ENCODE measurements around the gene PPM1J. TPM values are rescaled to one million over a fixed set of nuclear protein-coding genes. Genes with fewer than 3 reads are reported as not detected.

PPM1J gene
- total RNA-seq, 1 experiment from 2014 or later, result 0.80 TPM

DNA sequence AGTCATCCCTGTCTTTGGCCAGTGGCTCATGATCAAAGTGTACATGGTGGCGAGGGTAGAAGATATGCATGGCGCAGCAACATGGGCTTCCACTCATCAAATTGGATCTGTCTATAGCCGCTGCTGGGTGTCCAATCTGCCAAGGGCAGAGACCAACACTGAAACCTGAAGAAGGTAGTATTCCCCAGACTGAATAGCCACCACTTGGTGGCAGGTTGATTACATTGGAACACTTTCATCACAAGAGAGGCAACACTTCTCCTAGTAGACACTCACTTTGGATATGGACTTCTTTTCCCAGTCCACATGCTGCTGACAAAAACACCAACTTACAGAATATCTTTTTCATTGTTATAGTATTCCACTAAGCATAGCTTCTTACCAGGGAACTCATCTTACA is 22.4 kb upstream of the PPM1J start:
- CTCF ChIA-PET, result no interaction called here
- DNase-seq, result no peak

DNA sequence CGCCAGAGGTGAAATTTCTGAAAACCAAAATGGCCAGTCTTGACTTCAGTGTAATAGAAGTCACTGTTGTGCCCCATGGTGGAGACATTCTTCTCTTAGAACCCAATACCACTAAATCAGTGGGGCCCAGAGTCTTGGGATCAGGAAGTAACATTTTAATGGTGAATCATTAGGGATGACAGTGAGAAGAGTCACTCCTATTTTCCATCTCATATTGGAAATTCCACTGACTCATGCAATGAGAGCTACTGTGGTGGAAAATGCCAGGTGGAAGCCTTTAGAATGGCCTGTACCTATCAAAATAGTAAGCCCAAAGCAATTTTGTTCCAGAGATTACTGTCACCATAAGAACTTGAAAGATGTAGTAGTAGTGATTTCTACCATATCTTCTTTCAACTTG is 20.6 kb upstream of the PPM1J start:
- H3K4me2 ChIP-seq (ENCODE audit: low read length), result peak overlapping the region; percentile 46; the same call in 1 of the 2 replicates
- no peaks in the 10 kb centered on the region for H3K36me3 ChIP-seq (ENCODE audit: low read depth, low read length)
- no peak for TF ChIP-seq CTCF (conservative IDR thresholded peaks at IDR 0.05; ENCODE audit: low read depth, low read length)
- no peaks in the 10 kb centered on the region for H3F3A ChIP-seq (ENCODE audit: low read length, unreplicated experiment)
- no peaks in the 10 kb centered on the region for H3K9me2 ChIP-seq (replicated peaks; ENCODE audit: low read length)
- no peak overlapping the region for H3K4me3 ChIP-seq (ENCODE audit: low read length)
- ChIA-PET CTCF (interaction anchor here (0.5 to 0.7 kb wide), 2 partner anchors 71 to 307 kb away, joined by 4 to 5 read pairs; no protein-coding TSS in a partner anchor), POLR2A (ENCODE audit: unreplicated experiment) (interaction anchor here (0.5 kb wide), 1 partner anchor 341 kb away, joined by 8 read pairs; no protein-coding TSS in a partner anchor)
- ATAC-seq, result peak; percentile 91
- H4K20me1 ChIP-seq (ENCODE audit: low read length), result no peaks in the 10 kb centered on the region
- H3K27ac ChIP-seq (ENCODE audit: low read length), result peak overlapping the region; percentile 85
- no peak overlapping the region for H2AFZ ChIP-seq (ENCODE audit: low read length)
- no peaks in the 10 kb centered on the region for H3K9me3 ChIP-seq (ENCODE audit: low read length)
- intact Hi-C loops (cut with micrococcal nuclease), result no loop called here
- no TSS peak for BruUV-seq (replicated peaks)
- peaks cover 23% of the 10 kb centered on the region for H3K4me1 ChIP-seq (ENCODE audit: insufficient read depth, low read length)
- DNase-seq, result peak; percentile 95
- no peaks in the 10 kb centered on the region for H3K27me3 ChIP-seq (ENCODE audit: low read length)
- peak overlapping the region; percentile 38 for H3K9ac ChIP-seq (ENCODE audit: low read length)
- no peaks in the 10 kb centered on the region for H3K79me2 ChIP-seq (ENCODE audit: low read length)

More for the DNA sequence above, 22.4 kb upstream of the PPM1J start:
- Histone ChIP-seq H3F3A (ENCODE audit: low read length, unreplicated experiment) (no peaks in the 10 kb centered on the region), H4K20me1 (ENCODE audit: low read length) (no peaks in the 10 kb centered on the region), H3K79me2 (ENCODE audit: low read length) (no peaks in the 10 kb centered on the region), H3K27me3 (ENCODE audit: low read length) (no peaks in the 10 kb centered on the region), H2AFZ (ENCODE audit: low read length) (no peak overlapping the region), H3K4me3 (ENCODE audit: low read length) (no peak overlapping the region), H3K4me2 (ENCODE audit: low read length) (no peak overlapping the region), H3K9me3 (ENCODE audit: low read length) (no peaks in the 10 kb centered on the region), H3K4me1 (ENCODE audit: insufficient read depth, low read length) (peaks cover 18% of the 10 kb centered on the region), H3K36me3 (ENCODE audit: low read depth, low read length) (no peaks in the 10 kb centered on the region), H3K9ac (ENCODE audit: low read length) (no peak overlapping the region), H3K27ac (ENCODE audit: low read length) (no peak overlapping the region), H3K9me2 (replicated peaks; ENCODE audit: low read length) (no peaks in the 10 kb centered on the region)
- no TSS peak for BruUV-seq (replicated peaks)
- intact Hi-C loops (cut with micrococcal nuclease), result no loop called here
- ATAC-seq, result no peak
- TF ChIP-seq EZH2phosphoT487 (IDR thresholded peaks at IDR 0.05; ENCODE audit: borderline replicate concordance, low read length) (no peak), CTCF (conservative IDR thresholded peaks at IDR 0.05; ENCODE audit: low read depth, low read length) (no peak), EZH2 (IDR thresholded peaks at IDR 0.05; ENCODE audit: low read length, unreplicated experiment) (no peak)
- POLR2A ChIA-PET (ENCODE audit: unreplicated experiment), result interaction anchor here (0.6 to 0.7 kb wide), 2 partner anchors 11 to 621 kb away, joined by 3 read pairs; no protein-coding TSS in a partner anchor

DNA sequence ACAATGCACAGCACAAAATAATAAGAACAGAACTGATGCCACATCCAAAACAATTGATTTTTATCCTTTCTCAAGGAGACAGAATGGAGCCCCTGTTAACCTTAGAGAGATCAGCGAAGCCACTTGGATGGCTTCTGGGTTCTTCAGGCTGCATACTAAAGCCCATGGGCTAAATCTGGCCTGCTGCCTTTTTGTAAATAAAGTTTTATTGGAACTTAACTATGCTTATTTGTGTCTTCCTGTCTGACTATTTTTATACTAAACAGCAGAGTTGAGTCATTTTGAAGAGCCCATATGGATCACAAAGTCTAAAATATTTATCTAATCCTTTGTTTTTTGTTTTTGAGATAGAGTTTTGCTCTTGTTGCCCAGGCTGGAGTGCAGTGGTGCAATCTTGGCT is 16.3 kb upstream of the PPM1J start:
- CTCF ChIA-PET, result no interaction called here
- no peaks in the 10 kb centered on the region for H4K20me1 ChIP-seq (ENCODE audit: low read length)
- BruUV-seq (replicated peaks), result no TSS peak
- no peaks in the 10 kb centered on the region for H3K79me2 ChIP-seq (ENCODE audit: low read length)
- H3K4me3 ChIP-seq (ENCODE audit: low read length), result no peak overlapping the region
- no peaks in the 10 kb centered on the region for H3F3A ChIP-seq (ENCODE audit: low read length, unreplicated experiment)
- ATAC-seq (no peak), DNase-seq (no peak)
- H2AFZ ChIP-seq (ENCODE audit: low read length), result no peak overlapping the region
- H3K9me2 ChIP-seq (replicated peaks; ENCODE audit: low read length), result no peaks in the 10 kb centered on the region
- H3K36me3 ChIP-seq (ENCODE audit: low read depth, low read length), result no peaks in the 10 kb centered on the region
- intact Hi-C loops (cut with micrococcal nuclease), result no loop called here
- no peak overlapping the region for H3K9ac ChIP-seq (ENCODE audit: low read length)
- H3K4me2 ChIP-seq (ENCODE audit: low read length), result no peak overlapping the region
- TF ChIP-seq CTCF (conservative IDR thresholded peaks at IDR 0.05; ENCODE audit: low read depth, low read length) (no peak), EZH2 (IDR thresholded peaks at IDR 0.05; ENCODE audit: low read length, unreplicated experiment) (no peak)
- H3K4me1 ChIP-seq (ENCODE audit: insufficient read depth, low read length), result peaks cover 23% of the 10 kb centered on the region
- H3K9me3 ChIP-seq (ENCODE audit: low read length), result no peaks in the 10 kb centered on the region
- no peak overlapping the region for H3K27ac ChIP-seq (ENCODE audit: low read length)
- POLR2A ChIA-PET (ENCODE audit: unreplicated experiment), result no interaction called here
- no peaks in the 10 kb centered on the region for H3K27me3 ChIP-seq (ENCODE audit: low read length)
